ENCODE measurements around the gene GMDS.

GMDS gene

GRCh38 chr6:2099870-2100269, 145.5 kb downstream of the GMDS start:
- no peak for DNase-seq (ENCODE audit: low spot score)

DNA sequence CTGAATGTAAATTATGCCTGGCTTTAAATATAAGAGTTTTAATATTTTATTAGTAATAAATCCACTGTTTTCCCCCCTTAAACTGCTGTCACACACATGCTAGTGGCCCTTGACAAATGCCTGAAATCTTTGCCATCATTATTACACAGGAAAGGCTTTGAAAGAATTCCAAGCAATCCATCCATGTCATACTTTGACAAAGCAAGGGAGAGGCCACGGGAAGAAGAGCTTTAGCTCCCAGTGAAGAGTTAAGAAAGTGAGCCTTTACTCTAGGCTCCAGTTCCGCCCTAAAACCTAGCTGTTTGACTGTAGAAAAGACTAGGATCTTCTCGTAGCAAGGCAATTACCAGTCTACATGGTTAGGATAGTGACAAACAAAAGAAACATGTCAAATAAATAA, 147.9 kb downstream of the GMDS start:
- no peak for DNase-seq (ENCODE audit: low spot score)

DNA sequence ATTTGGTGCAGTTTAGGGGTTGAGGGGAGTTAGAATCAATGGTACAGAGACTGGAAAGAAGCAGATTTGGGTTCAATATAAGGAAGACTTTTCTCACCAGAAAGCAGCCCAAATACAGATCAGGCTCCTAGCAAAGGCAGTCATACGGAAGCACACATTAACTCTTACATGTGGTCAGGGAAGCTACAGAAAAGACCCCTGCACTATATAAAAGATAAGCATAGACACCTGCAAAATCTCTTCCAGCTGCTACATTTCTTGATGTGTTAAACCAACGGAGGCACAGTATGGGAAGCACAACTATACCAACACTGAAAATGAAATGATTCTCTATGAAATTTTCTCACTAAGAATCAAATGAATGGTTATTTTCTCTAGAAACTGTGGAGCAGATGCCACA, 150.8 kb downstream of the GMDS start:
- no peak for DNase-seq (ENCODE audit: low spot score)

DNA sequence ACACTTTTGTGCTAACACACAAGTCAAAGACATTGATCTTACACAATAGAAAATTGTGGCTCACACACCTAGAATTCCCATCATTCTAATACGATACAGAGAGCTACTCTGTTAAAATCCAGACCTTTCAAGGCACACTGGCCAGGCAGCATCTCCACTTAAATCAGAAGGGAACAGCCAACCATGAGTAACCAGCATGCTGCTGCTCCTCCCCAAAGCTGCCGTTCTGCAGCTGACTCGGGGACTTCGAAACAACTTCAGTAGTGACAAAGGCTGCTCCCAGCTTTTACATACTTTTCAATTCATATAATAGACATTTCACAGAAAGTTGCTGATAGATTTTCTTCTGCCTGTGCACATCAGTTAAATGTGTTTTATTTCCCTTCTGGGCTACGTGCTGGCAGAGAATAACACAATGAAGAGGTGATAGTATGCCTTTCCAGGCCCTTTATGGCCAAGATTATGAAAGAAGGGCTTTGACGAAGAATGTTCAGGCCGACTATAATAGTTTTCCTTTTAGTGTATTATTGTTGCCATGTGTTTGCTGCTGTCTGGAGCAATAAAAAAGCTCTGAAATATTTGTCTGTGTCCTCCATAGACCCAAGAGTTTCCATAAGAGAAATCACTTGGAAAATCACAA, 159.0 kb downstream of the GMDS start:
- DNase-seq (ENCODE audit: low spot score), result peak; percentile 38

- no peak for DNase-seq (ENCODE audit: low spot score)
These were observed 159.7 kb downstream of the GMDS start for GRCh38 chr6:2085657-2086056.

DNA sequence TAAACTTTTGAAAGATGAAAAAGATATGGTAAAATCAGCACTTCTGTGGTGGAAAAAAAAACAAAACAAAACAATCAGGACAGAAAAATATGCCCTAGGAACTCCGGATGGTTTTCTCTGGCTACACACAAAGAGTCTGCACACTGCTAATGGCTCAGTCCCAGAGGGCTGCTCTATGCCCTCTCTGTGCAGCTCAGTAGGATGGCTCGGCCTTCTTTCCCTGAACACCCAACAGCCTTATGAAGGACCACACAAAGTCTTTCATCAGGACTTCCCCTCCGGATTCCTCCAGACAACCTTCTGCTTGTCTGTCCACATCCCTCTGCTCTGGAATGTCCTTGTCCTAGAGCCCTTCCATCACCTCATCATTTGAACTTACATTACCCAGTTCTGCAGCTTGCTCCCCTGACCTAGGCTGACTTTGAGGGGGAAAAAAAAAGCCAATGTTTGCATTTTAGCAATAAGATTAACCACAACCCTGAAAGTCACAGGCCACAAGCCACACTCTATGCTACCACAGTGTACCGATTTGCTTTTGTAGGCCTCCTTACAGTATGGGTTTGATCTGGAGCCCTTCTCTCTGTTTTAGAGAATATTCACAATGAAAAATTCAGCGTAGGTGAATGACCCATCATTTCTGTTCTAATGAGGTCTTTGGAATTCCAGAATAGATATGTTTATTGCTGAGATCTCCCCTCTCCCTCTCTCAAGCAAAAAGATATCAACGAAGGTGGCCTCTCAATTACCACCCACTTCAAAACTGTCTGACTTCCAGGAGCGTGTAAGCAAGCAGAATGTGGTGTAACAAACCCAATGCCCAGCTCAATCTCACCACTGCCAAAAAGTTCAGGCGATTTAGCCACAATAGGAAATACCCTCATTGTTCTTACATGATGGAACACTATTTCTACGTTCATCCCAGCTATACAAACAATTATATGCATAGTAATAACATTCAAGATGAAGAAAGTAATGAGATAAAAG, 164.0 kb downstream of the GMDS start:
- no peak for DNase-seq (ENCODE audit: low spot score)

GRCh38 chr6:2078888-2079287, 166.5 kb downstream of the GMDS start:
- DNase-seq (ENCODE audit: low spot score), result no peak

DNA sequence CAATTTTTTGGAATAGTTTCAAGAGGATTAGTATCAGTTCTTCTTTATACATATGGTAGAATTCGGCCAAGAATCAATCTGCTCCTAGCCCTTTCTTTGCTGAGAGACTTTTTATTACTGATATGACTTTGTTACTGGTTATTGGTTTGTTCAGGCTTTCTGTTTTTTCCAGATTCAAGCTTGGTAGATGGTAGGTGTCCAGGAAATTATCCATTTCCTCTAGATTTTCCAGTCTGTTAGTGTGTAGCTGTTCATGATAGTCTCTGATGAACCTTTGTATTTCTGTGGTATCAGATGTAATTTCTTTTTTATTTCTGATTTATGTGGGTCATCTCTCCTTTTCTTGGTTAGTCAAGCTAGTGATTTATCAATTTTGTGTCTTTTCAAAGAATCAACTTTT, 167.6 kb downstream of the GMDS start:
- DNase-seq (ENCODE audit: low spot score), result no peak

- DNase-seq (ENCODE audit: low spot score), result no peak
These were observed 171.9 kb downstream of the GMDS start for GRCh38 chr6:2073476-2073875.

DNA sequence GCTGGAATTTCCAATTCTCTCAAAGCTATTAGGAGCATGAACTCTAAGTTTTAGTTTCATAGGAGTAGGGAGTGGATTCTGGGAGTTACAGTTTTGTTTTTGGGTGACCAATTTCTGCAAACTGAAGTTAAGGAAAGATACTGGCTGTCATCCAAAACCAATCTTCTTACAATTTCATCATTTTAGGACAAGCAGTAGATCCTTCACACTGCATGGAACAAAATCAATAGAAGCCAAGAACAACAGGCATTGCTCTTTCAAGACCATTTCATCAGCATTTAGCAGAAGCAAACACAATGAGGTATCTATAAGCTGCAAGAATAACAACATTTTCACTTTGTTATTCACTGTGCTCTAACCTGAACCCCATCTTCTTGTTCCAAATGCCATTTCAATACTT, 173.0 kb downstream of the GMDS start:
- DNase-seq (ENCODE audit: low spot score), result peak; percentile 24

DNA sequence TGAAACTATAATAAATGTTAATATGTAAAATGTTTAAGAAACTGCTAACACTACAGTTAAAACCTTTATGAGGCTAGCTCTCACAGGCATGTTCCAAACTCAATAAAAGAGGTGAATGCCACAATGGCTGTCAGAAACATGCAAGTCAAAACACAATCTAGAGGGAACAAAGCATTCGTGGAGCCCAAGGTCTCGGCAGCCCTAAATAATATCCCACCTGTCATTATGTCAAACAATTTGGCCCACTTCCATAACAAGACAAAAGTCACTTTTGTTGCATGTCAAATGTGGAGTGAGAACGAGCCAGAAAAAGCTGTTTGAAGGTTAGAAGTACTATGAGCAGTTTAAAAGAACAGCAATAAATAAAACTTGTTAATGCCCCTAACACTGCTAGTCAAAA, 181.9 kb downstream of the GMDS start:
- no peak for DNase-seq (ENCODE audit: low spot score)

DNA sequence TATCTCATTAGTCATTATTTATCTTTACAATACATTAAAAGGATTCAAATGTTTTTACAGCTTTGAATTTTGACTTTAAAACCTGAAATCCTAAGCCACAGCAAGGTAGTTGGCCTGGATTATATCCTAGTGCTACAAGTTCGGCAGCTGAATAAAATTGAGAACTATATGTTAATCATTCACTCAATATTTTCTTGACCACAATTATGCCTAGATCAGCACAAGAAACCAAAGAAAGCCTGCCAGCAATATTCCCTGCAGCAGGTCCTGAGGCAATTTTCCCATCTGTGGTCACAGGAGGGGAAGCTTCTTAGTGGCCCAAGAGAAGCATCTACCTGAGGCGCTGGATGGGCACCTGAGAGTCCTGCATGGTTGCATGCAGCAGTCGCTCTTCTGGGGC, 183.5 kb downstream of the GMDS start:
- no peak for DNase-seq (ENCODE audit: low spot score)

- peak; percentile 46 for DNase-seq (ENCODE audit: low spot score)
These were observed 189.5 kb downstream of the GMDS start for GRCh38 chr6:2055911-2056310.

GRCh38 chr6:2055143-2055542, 190.3 kb downstream of the GMDS start:
- DNase-seq (ENCODE audit: low spot score), result no peak

DNA sequence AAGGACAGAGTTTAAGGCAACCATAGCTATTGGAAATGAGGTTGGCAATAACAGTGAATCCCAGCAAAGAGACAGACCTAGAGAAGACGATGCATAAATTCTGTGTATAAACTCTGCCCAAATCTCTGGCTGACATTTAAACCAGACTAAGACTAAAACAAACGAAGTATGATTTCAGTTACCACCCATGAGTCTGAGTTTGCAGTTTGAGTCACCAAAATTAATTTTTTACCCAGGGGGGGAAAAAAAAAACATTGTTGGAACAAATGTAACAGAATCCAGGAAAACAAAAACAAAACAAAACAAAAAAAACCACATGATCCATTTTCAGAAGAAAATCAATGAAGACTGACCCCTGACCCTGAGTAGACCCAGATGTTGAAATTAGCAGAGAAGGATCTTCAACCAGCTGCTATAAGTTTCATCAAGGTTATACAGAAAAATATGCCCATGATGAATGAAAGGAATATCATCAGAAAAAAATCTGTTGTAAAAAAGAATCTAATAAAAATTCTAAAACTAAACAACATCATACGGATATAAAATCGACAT, 190.8 kb downstream of the GMDS start:
- no peak for DNase-seq (ENCODE audit: low spot score)

DNA sequence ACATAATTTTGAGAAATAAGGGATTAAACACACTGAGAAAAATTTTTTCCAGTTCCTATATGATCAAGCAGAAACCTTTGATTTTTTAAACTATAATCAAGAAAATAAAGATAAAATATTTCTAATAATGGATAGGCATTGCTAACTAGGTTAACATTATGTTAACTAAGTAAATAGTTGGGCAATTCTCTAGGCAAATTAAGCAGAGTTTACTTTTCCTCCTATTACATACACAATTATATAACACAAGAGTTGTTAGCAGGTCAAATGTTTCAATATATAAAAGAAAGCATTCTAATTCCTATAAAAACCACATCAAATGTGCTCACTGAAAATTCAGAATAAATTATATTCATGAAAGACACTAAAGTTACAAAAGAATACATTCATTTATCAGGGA, 191.7 kb downstream of the GMDS start:
- no peak for DNase-seq (ENCODE audit: low spot score)

GRCh38 chr6:2047855-2048254, 197.6 kb downstream of the GMDS start:
- no peak for DNase-seq (ENCODE audit: low spot score)

- DNase-seq (ENCODE audit: low spot score), result no peak
These were observed 201.2 kb downstream of the GMDS start for GRCh38 chr6:2044192-2044591.

DNA sequence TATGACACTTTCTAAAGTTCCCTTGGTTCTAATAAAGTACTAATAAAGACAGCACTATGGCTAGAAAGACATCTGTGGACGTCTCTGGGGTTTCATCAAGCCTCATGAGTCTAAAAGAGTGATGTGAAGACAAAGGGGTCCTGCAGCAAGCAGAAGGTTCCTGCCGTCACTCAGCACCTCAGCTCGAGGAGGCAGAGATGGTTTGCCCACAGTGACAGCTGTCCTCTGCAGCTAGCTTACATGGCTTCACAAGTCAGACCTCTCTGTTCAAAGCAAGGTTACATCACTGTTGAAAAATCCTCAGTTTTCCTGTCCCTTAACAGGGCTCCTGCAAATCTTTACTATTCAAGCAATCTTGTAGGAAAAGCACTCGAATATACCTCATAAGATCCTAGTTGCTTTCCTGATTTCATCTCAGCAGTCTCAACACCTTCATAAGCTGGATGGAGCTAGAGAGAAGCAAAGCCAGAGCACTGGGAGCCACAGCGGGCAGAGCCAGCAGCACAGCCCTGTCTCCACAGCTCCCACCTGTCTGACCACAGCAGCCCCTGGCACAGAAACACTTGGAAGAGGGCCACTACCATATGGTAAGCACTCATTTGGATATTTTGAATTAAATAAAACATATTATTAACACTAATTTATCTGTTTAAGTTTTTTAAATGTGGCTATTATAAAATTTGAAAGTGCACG, 202.3 kb downstream of the GMDS start:
- no peak for DNase-seq (ENCODE audit: low spot score)

- DNase-seq (ENCODE audit: low spot score), result no peak
These were observed 207.3 kb downstream of the GMDS start for GRCh38 chr6:2038092-2038491.

- no peak for DNase-seq (ENCODE audit: low spot score)
These were observed 208.0 kb downstream of the GMDS start for GRCh38 chr6:2037237-2037926.

- no peak for DNase-seq (ENCODE audit: low spot score)
These were observed 208.7 kb downstream of the GMDS start for GRCh38 chr6:2036710-2037023.

Data from GM03348 (cell line).